Right atrium auricular region (tissue), 2 donors: ENCODE measurements around the gene ZFAND2B. TPM values are rescaled to one million over a fixed set of nuclear protein-coding genes. Genes with fewer than 3 reads are reported as not detected.

Source experiments
- DNase-seq: peaks from one replicate; pipeline ENCODE4 v3.0.0-alpha.2; 2019; ENCODE audit warnings: low spot score
- H3K27ac ChIP-seq, 2 donors: fragments of 200-600 bp; sonication (generic); 1 replicate in 1 of 2; 2 replicates in 1 of 2; pipeline ENCODE4 v1.5.1; 2016 to 2019
- H3K27me3 ChIP-seq, 2 donors: fragments of 200-600 bp; sonication (generic); one replicate each; pipeline versions ENCODE4 v1.5.1 to v1.6.0; 2017 to 2019
- H3K36me3 ChIP-seq: fragments of 200-600 bp; sonication (generic); one replicate; pipeline ENCODE4 v1.5.1; 2016
- H3K4me1 ChIP-seq, 2 donors: fragments of 200-600 bp; sonication (generic); one replicate each; pipeline versions ENCODE4 v1.5.1 to v1.6.0; 2017 to 2019
- H3K4me3 ChIP-seq, 2 donors: fragments of 200-600 bp; sonication (generic); 1 replicate in 1 of 2; 2 replicates in 1 of 2; pipeline ENCODE4 v1.5.1; 2017 to 2019; ENCODE audit warnings: mild to moderate bottlenecking in 1 of 2, moderate library complexity in 1 of 2
- H3K9me3 ChIP-seq, 2 donors: fragments of 200-600 bp; sonication (generic); one replicate each; pipeline ENCODE4 v1.5.1; 2019
- CTCF ChIP-seq, 2 donors: fragments of 200-600 bp; sonication (generic); IDR thresholded peaks; one replicate each; pipeline ENCODE4 v1.5.1; 2019; ENCODE audit warnings: antibody characterized with exemption in 2 of 2
- total RNA-seq, 2 donors: library from RNA; depleted of rRNA; stranded (reverse); fragments of >200 nt; gene quantifications; one replicate each; pipeline ENCODE4 v1.1.0, GENCODE V29; 2016

Gene ZFAND2B
- total RNA-seq, 2 donors from 2014 or later = 15.5 to 31.5 TPM

GRCh38 chr2:219209236-219210195 is 2.9 kb downstream of the ZFAND2B start:
- no peak overlapping the region for H3K4me3 ChIP-seq
- H3K4me1 ChIP-seq = peaks cover 0 to 21% of the 10 kb centered on the region in 2 donors
- no peaks in the 10 kb centered on the region for H3K9me3 ChIP-seq
- H3K36me3 ChIP-seq = peaks cover 32% of the 10 kb centered on the region
- H3K27ac ChIP-seq = no peak overlapping the region
- no peaks in the 10 kb centered on the region for H3K27me3 ChIP-seq
- no peak for DNase-seq
- TF ChIP-seq CTCF (IDR thresholded peaks at IDR 0.05) = no peak

GRCh38 chr2:219210196-219210885 is 3.8 kb downstream of the ZFAND2B start:
- no peak for DNase-seq
- TF ChIP-seq CTCF (IDR thresholded peaks at IDR 0.05) = no peak
- no peak overlapping the region for H3K4me3 ChIP-seq
- H3K27ac ChIP-seq = no peak overlapping the region
- peaks cover 0 to 21% of the 10 kb centered on the region in 2 donors for H3K4me1 ChIP-seq
- no peaks in the 10 kb centered on the region for H3K9me3 ChIP-seq
- peaks cover 38% of the 10 kb centered on the region for H3K36me3 ChIP-seq
- no peaks in the 10 kb centered on the region for H3K27me3 ChIP-seq

GRCh38 chr2:219210886-219211362 is 4.3 kb downstream of the ZFAND2B start:
- no peak for TF ChIP-seq CTCF (IDR thresholded peaks at IDR 0.05)
- Histone ChIP-seq H3K27me3 (no peaks in the 10 kb centered on the region), H3K4me3 (no peak overlapping the region), H3K27ac (no peak overlapping the region), H3K4me1 (peaks cover 0 to 19% of the 10 kb centered on the region in 2 donors), H3K36me3 (peaks cover 44% of the 10 kb centered on the region), H3K9me3 (no peaks in the 10 kb centered on the region)
- DNase-seq = no peak

- no peak for DNase-seq
- H3K4me1 ChIP-seq = peaks cover 0 to 24% of the 10 kb centered on the region in 2 donors
- no peaks in the 10 kb centered on the region for H3K27me3 ChIP-seq
- no peak overlapping the region for H3K27ac ChIP-seq
- TF ChIP-seq CTCF (IDR thresholded peaks at IDR 0.05) = no peak
- H3K36me3 ChIP-seq = peaks cover 47% of the 10 kb centered on the region
- H3K9me3 ChIP-seq = no peaks in the 10 kb centered on the region
- H3K4me3 ChIP-seq = no peak overlapping the region
Observed at GRCh38 chr2:219213026-219213415, 6.4 kb downstream of the ZFAND2B start.

GRCh38 chr2:219213486-219214071 is 7.0 kb downstream of the ZFAND2B start:
- peaks cover 44% of the 10 kb centered on the region for H3K36me3 ChIP-seq
- no peak for DNase-seq
- no peak for TF ChIP-seq CTCF (IDR thresholded peaks at IDR 0.05)
- no peaks in the 10 kb centered on the region for H3K9me3 ChIP-seq
- H3K27me3 ChIP-seq = no peaks in the 10 kb centered on the region
- no peak overlapping the region for H3K27ac ChIP-seq
- H3K4me3 ChIP-seq = no peak overlapping the region
- peaks cover 0 to 25% of the 10 kb centered on the region in 2 donors for H3K4me1 ChIP-seq
